HepG2 (cell line): ENCODE data around the gene CUL9. TPM values are rescaled to one million over a fixed set of nuclear protein-coding genes. Genes with fewer than 3 reads are reported as not detected.

Source experiments
- CBFB ChIP-seq: sonication (generic); formaldehyde crosslinking; IDR thresholded peaks from 2 replicates; pipeline ENCODE4 v1.4.0; 2020; ENCODE audit warnings: missing genetic modification reagents
- CEBPZ ChIP-seq: IDR thresholded peaks from 2 replicates; pipeline ENCODE4 v1.6.1; 2012; ENCODE audit warnings: low read length, improper control_type of control experiment
- KMT2B ChIP-seq: IDR thresholded peaks from 2 replicates; pipeline ENCODE4 v1.6.1; 2016; ENCODE audit warnings: missing genetic modification reagents, missing compliant biosample characterization
- NCOA2 ChIP-seq: sonication (generic); formaldehyde crosslinking; IDR thresholded peaks from 2 replicates; pipeline ENCODE4 v1.8.0; 2022; ENCODE audit warnings: inconsistent platforms
- NFYB ChIP-seq: sonication (generic); formaldehyde crosslinking; IDR thresholded peaks from 2 replicates; pipeline ENCODE4 v1.4.0; 2020; ENCODE audit warnings: missing genetic modification reagents
- PHB2 ChIP-seq: fragments of 450-650 bp; IDR thresholded peaks from 2 replicates; pipeline ENCODE4 v1.6.1; 2018; ENCODE audit not compliant: partially characterized antibody
- PHF8 ChIP-seq: sonication (generic); formaldehyde crosslinking; IDR thresholded peaks from 2 replicates; pipeline ENCODE4 v1.5.0; 2020; ENCODE audit warnings: missing genetic modification reagents
- RAD51 ChIP-seq: fragments of 450-650 bp; IDR thresholded peaks from 2 replicates; pipeline ENCODE4 v1.6.1; 2016; ENCODE audit warnings: borderline replicate concordance
- ZBTB38 ChIP-seq: sonication (generic); formaldehyde crosslinking; IDR thresholded peaks from 2 replicates; pipeline ENCODE4 v1.5.1; 2020; ENCODE audit warnings: mild to moderate bottlenecking, missing genetic modification reagents
- ZFP36 ChIP-seq: fragments of 150-350 bp; IDR thresholded peaks from 2 replicates; pipeline ENCODE4 v1.6.1; 2018; ENCODE audit warnings: borderline replicate concordance, low read length, low read depth; ENCODE audit not compliant: partially characterized antibody
- ZNF143 ChIP-seq: sonication (generic); formaldehyde crosslinking; IDR thresholded peaks from 2 replicates; pipeline ENCODE4 v1.4.0; 2020; ENCODE audit warnings: missing genetic modification reagents
- ZNF34 ChIP-seq: sonication (generic); formaldehyde crosslinking; IDR thresholded peaks from 2 replicates; pipeline ENCODE4 v1.4.0; 2020; ENCODE audit warnings: mild to moderate bottlenecking, missing genetic modification reagents, borderline replicate concordance
- ZNF350 ChIP-seq: sonication (generic); formaldehyde crosslinking; IDR thresholded peaks from 2 replicates; pipeline ENCODE4 v1.4.0; 2020; ENCODE audit warnings: mild to moderate bottlenecking, low read depth, missing genetic modification reagents, borderline replicate concordance
- ZNF354B ChIP-seq: sonication (generic); formaldehyde crosslinking; IDR thresholded peaks from 2 replicates; pipeline ENCODE4 v1.8.0; 2022; ENCODE audit warnings: mild to moderate bottlenecking, missing genetic modification reagents
- ZNF615 ChIP-seq: sonication (generic); formaldehyde crosslinking; IDR thresholded peaks from 2 replicates; pipeline ENCODE4 v1.5.0; 2020; ENCODE audit warnings: mild to moderate bottlenecking, missing genetic modification reagents, borderline replicate concordance
- ZNF770 ChIP-seq: sonication (generic); formaldehyde crosslinking; IDR thresholded peaks from 2 replicates; pipeline ENCODE4 v1.5.0; 2020; ENCODE audit warnings: mild to moderate bottlenecking, missing genetic modification reagents
- ZNF773 ChIP-seq: sonication (generic); formaldehyde crosslinking; IDR thresholded peaks from 2 replicates; pipeline ENCODE4 v1.4.0; 2020; ENCODE audit warnings: missing genetic modification reagents, borderline replicate concordance
- ZSCAN5A ChIP-seq: sonication (generic); formaldehyde crosslinking; IDR thresholded peaks from 2 replicates; pipeline ENCODE4 v1.8.0; 2022; ENCODE audit warnings: mild to moderate bottlenecking, missing genetic modification reagents, borderline replicate concordance
- polyA plus RNA-seq, 8 experiments: library from polyadenylated mRNA; depleted of rRNA in 3 of 8; stranded (reverse) in 7 of 8; unstranded in 1 of 8; fragments of >200 nt; fragmentation: Illumina TruSeq in 4 of 8; extraction: Trizol in 4 of 8; gene quantifications; 2 replicates each; pipeline versions ENCODE4 v1.2.1 to v1.2.3, GENCODE V29; 2011 to 2016; ENCODE audit warnings: low read depth in 4 of 8, missing spikeins in 1 of 8, mixed read lengths in 1 of 8; ENCODE audit not compliant: insufficient read depth in 1 of 8
- total RNA-seq, 5 experiments: library from RNA; depleted of rRNA; stranded (reverse); fragments of >200 nt; fragmentation: Illumina TruSeq; extraction: Trizol; gene quantifications; 2 replicates each; pipeline ENCODE4 v1.2.3, GENCODE V29; 2016; ENCODE audit warnings: low read depth in 1 of 5
- TF ChIP-seq, protein P1 (sequence below): sonication (generic); formaldehyde crosslinking; IDR thresholded peaks from 2 replicates; pipeline ENCODE4 v1.9.0; 2022; ENCODE audit warnings: missing genetic modification reagents, mild to moderate bottlenecking, borderline replicate concordance

CUL9 gene
- total and polyA plus RNA-seq, 2 of the 13 experiments (the other 11 are each of a cell fraction or from before 2014, with no cell fraction given) = 11.4 to 13.7 TPM

GRCh38 chr6:43228951-43229802 lies 47.2 kb downstream of the CUL9 start, which contains the start of gene DNPH1 (continued):
- peak; percentile 64 for TF ChIP-seq ZSCAN5A
- TF ChIP-seq ZBTB38 = peak; percentile 89
- TF ChIP-seq KMT2B = peak; percentile 66; the same call in 1 of the 2 replicates
- TF ChIP-seq RAD51 = peak; percentile 55; the same call in 1 of the 2 replicates
- TF ChIP-seq PHF8 = peak; percentile 90
- no peak for TF ChIP-seq ZNF34 (CRISPR knock-in tag)
- TF ChIP-seq, protein P1, sequence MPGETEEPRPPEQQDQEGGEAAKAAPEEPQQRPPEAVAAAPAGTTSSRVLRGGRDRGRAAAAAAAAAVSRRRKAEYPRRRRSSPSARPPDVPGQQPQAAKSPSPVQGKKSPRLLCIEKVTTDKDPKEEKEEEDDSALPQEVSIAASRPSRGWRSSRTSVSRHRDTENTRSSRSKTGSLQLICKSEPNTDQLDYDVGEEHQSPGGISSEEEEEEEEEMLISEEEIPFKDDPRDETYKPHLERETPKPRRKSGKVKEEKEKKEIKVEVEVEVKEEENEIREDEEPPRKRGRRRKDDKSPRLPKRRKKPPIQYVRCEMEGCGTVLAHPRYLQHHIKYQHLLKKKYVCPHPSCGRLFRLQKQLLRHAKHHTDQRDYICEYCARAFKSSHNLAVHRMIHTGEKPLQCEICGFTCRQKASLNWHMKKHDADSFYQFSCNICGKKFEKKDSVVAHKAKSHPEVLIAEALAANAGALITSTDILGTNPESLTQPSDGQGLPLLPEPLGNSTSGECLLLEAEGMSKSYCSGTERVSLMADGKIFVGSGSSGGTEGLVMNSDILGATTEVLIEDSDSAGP = peak; percentile 44; the same call in 1 of the 2 replicates
- TF ChIP-seq ZNF354B (CRISPR knock-in tag) = peak; percentile 96
- TF ChIP-seq CBFB (CRISPR knock-in tag) = peak; percentile 49; the same call in 1 of the 2 replicates
- no peak for TF ChIP-seq ZNF350 (CRISPR knock-in tag)
- no peak for TF ChIP-seq ZNF615
- no peak; the same call in 1 of the 2 replicates for TF ChIP-seq NCOA2 (CRISPR knock-in tag)
- no peak for TF ChIP-seq PHB2
- peak; percentile 68 for TF ChIP-seq ZNF143 (CRISPR knock-in tag)
- no peak for TF ChIP-seq CEBPZ
- TF ChIP-seq NFYB (CRISPR knock-in tag) = no peak; the same call in 1 of the 2 replicates
- peak; percentile 60; the same call in 1 of the 2 replicates for TF ChIP-seq ZNF773
- TF ChIP-seq ZNF770 (CRISPR knock-in tag) = peak; percentile 69
- no peak for TF ChIP-seq ZFP36
